OCI-LY1 (cell line): ENCODE data around the gene KLRD1.

Experiments used
- CTCF ChIP-seq: fragments of 200-600 bp; sonication (generic), shearing (Covaris generic); IDR thresholded peaks from 2 replicates; pipeline ENCODE4 v1.5.1; 2017; ENCODE audit warnings: mild to moderate bottlenecking, antibody characterized with exemption, low read length, moderate library complexity, mixed read lengths
- EZH2 ChIP-seq: fragments of 200-600 bp; sonication (generic), shearing (Covaris generic); IDR thresholded peaks from 2 replicates; pipeline ENCODE4 v1.8.0; 2017; ENCODE audit warnings: borderline replicate concordance, mixed run types, mild to moderate bottlenecking, antibody characterized with exemption, low read length, moderate library complexity, mixed read lengths

- no peak for TF ChIP-seq CTCF
- no peak for TF ChIP-seq EZH2
Measured at GRCh38 chr12:10310926-10311720, 3.5 kb downstream of the KLRD1 start.
